NT2/D1 (cell line): ENCODE results near the gene PCARE.

Source experiments
- YY1 ChIP-seq: IDR thresholded peaks from 2 replicates; pipeline ENCODE4 v1.6.1; 2011; ENCODE audit not compliant: insufficient read length, insufficient read depth
- ZNF274 ChIP-seq: IDR thresholded peaks from 2 replicates; pipeline ENCODE4 v1.6.1; 2011; ENCODE audit warnings: mild to moderate bottlenecking, low read depth, low read length

DNA sequence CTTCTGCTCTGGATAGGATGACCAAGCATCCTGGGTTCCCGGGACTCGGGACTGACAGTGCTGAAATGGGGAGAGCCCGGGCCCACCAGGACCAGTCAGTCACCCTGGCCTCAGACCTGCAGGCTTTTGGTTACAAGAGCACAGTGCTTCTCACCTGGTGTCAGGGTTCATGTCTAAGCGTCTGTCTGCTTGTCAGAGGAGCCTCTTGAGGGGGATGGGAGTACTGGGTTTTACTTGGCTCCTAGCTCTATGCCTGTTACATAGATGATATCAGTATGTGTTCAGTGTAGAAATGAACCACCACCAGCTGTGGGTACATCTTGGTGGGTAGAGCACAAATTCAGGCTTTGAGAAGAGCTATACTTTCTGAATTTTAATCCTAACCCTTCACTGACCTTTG is 29.9 kb downstream of the PCARE start:
- TF ChIP-seq YY1 (no peak), ZNF274 (no peak)
